Effector CD4-positive, alpha-beta T cell (primary cell): ENCODE data around the gene RHO.

Experiments
- DNase-seq: peaks from one replicate; pipeline ENCODE4 v3.0.0-alpha.2; 2020

RHO gene

DNA sequence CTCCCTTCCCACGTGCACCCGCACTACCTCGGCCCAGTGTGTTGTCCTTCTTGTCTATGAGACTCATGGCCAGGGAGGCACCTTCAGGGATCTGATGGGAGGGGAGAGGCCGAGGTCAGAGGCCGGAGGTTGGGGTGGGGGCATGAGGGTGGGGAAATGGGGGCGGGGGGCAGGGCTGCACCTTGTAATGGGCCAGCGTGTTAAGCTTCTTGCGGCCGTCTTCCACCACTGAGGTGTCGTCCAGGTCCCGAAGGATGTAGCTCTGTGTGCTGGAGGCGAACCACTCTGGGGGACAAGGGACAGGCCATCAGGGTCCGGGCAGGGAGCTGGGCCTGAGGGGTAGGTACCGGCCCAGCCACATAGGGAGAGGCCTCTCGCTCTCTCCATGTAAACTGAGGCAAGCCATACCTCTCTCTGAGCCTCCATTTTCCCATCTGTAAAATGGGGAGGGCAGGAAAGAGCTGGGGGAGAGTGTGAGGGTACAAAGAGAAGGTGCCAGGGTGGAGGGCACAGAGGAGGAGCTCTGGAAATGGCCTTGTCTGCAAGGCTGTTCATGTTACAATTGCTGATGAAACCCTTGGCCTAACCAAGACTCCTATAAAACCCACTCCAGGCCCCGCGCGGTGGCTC, 33.3 kb downstream of the RHO start:
- DNase-seq = no peak

DNA sequence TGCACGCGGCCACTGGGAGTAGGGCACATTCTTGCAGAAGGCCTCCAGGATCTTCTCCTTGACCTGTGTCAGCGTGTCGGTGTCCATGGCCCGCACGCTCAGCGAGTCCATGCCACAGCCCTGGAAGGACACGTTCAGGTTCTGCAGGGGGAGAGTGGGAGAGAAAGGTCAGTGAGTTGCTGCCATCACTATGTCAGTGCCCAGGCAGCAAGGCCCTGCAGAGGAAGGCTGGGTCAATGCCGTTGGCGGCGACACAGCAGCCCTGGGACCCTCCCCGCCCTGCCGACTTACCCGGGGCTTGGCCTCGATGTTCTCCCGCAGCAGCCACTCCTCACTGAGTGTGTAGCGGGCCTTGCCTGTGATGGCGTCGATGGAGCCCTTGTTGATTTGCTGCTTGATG, 34.4 kb downstream of the RHO start:
- DNase-seq = no peak

DNA sequence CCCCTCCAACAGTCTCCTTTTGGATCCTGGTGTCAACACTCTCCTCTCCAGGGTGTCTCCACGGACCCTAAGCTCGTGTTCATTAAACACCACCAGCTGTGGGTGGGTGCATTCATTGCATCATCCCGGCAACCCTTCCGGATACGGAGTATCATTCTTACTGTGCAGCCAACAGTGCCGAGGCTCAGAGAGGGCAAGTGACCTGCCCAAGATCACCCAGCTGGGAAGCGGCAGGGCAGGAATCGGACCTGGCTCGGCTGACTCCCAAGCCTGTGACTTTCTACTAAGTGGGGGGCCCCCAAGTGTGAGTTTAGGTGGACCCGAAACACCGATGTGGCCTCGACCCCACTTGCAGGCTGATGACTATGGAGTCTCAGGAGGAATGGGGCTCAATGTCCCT, 34.9 kb downstream of the RHO start:
- no peak for DNase-seq

DNA sequence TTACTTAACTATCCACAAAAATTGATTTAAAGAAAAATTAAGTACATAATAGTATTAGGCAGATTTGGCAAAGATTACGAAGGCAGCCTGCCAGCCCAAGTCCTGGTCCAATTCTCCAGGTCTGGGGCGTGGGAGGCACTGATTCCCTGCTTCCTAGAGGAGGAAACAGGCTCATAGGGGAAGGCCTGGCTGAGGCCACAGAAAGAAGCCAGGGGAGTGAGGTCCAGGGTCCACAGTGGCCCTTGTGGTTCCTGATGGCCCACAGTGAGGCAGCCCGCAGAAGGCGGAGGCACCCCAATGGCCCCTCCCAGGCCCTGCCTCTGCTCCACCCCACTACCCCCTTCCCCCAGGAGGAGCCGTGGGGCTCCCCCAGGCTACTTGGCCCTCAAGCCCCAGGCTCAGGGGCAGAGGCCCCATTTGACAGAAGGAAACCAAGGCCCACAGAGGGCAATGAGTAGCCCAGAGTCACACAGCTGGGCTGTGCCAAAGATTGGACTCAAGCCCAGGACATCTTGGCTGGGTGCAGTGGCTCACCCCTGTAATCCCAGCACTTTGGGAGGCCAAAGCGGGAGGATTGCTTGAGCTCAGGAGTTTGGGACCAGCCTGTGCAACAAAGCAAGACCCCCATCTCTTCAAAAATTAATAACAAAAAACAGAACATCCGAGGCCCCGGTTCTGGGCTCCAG, 35.6 kb downstream of the RHO start:
- DNase-seq = no peak

DNA sequence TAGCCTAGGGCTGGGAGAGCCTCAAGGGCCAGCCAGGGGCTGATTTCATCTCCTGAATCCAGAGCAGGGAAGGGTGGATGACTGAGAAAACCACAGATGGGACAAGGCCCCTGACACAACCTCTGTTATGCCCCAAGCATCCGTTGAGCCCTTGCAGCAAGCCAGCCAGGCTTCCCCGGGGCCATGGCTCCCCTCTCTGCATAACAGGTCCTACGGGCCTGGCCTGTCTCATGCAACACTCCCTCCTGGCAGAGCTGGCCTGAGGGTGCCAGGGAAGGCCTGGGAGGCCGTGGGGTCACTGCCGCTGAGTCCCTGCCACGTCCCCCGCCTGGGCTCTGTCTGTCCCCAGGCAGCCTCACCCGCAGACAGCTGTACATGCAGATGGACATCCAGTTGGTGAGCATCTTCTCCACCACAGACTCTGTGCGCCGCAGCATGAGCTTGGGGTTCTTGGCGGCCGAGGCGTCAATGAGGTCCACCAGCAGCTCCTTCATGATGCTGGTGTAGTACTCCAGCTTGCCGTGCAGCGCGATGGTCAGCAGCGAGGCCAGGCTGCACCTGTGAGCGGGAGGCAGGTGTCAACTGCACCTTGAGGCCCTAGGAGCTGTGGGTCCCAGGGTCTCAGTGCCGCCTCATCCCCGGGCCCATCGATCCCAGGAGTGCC, 36.7 kb downstream of the RHO start:
- DNase-seq = no peak

DNA sequence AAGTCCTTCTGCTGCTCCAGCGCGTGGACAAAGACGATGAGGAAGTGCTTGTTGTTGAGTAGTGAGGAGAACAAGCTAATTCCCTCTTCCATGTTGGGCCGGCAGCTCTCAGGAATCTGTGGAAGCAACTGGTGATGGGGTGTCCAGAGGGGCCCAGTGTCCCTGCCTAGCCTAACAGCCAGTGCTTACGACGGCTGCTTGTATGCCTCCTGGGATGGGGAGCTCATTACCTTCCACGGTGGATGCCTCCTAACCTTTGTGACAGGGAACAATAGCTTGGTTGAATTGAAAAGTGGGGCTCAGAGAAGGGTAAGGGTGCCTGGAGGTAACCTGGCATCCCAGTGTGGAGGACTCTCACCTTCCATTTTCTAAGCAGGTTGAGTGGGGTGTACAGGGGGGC, 37.5 kb downstream of the RHO start:
- DNase-seq = no peak

DNA sequence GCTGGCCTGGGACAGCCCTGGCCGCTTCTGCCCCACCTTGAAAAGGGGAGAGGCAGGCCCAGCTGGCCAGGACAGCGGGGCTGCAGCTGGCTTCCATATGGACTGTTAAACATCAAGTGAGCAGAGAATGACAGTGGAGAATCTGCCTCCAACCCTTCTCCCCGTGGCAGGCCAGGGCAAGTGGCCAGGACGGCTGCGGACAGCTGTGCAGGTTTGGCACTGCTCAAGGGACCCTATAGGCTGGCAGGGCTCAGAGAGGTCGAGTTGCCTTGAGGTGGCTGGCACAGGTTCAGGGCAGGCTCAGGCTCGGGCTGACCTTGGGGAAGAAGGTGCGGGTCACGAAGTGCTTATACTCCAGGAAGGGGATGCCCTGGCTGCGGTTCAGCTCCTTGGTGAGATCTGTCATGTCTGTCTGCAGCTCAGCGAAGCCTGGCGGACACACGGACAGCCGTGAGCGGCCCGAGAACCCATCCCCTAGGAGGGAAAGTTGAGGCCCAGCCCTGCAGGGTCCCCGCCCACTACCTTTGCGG, 38.8 kb downstream of the RHO start:
- no peak for DNase-seq

DNA sequence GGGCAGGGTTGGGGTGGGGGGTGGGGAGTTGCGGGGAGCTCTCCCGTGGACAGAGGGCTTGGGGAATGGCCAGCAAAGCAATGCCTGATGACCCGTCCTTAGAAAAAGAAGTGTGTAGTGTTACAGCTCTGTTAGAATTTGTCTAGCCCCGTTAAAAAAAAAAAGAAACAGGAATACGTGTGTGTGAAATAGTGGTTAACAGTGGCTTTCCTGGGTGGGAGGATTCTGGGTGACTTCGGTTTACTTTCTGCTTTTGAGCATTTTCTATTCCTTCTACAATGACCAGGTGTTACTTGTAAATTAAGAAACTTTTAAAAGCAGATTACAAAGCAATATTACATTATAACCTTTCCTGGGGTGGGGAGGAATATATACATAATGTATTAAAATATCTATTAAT, 39.5 kb downstream of the RHO start:
- no peak for DNase-seq

DNA sequence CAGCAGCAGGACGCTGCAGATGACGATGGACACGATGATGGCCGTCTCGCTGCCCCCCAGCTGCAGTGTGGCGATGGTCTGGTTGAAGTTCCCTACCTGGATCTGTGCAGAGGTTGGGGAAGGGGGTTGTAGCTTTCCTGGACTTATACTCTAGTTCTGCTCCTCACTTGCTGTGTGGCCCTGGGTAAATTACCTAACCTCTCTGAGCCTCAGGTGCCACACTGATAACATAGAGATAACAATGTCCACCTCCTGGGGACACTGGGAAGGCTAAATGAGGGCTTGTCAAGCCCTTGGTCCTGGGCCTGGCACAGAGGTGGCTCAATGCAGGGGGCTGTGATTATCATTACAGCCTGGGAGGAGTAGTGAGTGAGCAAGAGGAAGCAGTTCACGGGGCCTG, 41.4 kb downstream of the RHO start:
- no peak for DNase-seq

DNA sequence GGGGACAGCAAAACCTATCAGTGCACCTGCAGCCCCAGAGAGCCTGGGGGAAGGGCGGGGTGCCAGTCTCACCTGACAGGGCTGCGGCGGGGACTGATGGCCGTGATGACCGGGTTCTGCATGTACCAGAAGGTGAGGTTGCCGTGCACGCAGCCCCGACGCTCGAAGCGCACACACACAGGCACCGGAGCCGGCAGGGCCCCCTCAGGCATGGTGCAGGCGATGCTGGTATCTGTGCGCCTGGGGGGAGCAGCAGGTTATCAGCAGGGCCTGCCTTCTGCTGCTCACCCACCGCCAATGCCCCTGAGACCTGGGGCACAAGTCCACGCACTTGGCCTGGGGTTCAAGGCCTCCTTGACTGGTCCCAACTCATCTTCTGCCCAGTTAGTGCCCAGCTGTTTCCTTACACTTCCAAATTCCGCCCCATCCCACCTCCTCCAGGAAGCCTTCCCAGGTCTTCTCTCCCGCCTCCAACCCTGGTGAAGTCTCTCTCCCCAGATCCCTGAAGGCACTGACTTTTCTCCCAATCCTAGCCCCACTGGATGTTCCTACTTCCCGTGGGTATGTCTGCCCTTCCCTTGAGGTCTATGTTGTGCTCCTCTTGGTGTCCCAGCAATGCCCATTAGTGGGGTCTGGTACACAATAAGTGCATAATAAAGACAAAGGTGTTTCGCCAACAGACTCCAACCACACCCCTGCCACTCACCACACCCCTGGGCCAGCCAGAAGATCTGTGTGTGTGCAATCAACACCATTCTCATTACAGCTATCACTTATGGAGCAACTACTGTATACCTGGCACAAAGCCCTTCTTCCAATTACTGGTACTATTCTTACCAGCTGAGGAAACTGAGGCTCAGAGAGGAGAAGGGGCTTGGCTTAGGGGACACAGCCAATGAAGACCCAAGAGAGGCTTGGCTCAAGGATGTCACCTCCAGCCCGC, 43.4 kb downstream of the RHO start:
- no peak for DNase-seq

DNA sequence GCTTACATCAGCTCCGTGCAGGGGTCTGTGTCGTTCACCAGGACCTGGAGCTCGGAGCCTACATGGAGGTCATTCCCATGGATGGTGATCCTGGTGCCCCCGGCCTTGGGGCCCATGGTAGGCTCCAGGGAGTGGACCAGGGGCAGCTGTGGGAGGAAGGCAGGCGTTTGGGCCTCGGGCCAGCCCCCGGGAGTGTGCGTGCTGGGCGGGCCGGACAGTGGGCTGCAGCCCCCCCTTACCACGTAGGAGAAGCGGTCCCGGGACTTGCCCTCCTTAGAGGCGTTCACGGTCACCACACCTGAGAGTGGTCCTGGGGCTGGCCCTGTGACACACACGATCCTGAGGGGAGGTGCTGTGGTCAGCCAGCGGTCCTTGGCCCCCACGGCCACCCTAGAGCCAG, 44.2 kb downstream of the RHO start:
- no peak for DNase-seq

DNA sequence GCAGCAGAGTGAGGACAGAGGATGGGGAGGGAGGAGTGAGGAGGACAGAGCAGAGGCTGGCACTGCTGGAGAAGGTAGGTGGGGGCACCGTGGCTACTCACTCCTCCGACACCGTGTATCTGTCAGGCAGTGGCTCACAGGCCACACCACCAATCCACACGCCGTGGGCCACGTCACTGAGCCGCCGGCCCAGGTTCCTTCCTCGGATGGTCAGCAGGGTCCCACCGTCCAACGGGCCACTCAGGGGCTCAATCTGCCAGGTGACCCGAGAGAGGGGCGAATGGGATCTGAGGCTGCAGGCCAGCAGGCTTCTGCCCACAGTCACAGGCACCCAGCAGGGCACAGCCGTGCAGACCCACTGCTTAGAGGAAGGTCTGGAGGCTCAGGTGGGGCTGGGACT, 45.1 kb downstream of the RHO start:
- no peak for DNase-seq

DNA sequence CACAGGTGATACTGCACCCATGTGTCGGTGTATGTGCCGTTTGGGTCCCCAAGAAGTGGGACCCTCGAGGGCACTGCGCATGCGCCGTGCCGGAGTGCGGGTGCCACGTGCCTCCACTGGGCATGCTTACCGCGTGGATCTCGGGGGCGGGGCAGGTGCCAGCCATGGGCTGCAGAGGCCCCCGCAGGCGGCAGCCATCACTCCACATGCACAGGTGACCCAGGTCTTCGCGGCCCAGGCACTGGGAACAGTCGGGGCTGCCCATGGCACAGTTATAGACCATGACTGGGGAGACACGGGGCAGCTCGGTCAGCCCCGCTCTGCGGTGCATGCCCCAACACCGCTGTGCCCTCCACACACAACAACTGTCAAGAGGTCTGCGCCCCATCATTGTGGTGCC, 45.8 kb downstream of the RHO start:
- no peak for DNase-seq

DNA sequence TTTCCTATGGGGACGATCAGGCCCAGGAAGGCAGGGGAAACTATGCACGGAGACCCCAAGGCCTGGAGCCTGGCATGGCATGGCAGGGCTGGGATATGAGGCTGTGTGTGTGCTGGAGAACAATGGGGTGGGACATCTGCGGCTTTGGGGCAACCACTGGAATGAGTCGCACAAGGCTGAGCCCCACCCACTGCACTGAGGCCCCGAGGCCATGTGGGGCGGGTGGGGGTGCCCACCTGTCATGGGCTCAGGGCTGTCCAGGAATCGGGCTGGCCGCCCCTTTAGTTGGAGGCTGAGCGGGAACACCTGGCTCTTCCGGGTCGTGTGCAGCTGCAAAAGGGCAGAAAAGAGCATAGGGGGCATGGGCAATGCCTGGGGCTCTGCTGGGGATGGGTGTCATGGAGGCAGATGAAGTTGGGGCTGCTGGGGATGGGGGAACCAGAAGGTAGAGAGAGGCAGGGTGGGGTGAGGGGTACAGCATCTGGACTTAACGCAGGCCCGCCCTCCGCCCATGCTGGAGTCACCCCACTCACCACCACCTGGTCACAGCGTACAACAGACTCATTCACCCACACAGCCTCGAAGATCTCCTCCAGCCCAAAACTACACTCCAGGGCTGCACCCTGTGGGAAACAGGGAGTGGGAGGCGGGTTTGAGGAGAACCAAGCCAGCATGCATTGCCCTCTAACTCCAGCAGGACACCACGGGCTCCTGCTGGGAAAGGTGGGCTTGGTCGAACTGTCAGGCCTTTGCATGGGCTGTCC, 47.0 kb downstream of the RHO start:
- DNase-seq = no peak

DNA sequence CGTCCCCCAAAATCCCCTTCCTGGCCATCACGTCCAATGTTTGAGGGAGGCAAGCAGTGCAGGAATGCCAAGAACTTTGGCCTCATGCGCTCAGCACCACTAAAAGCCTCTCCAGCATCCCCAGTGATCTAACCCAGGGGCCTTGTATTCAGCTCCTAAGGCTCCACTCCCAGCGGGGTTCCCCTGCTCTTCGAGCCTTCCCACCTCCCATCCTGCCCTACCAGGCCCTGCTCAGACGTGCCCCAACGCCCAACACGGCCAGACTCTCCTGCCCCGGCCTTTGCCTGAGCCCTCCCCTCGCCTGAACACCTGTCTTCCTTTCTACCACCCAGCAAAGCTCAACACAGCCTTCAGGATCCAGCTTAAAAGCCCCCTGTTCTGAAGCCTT, 47.6 kb downstream of the RHO start:
- no peak for DNase-seq

DNA sequence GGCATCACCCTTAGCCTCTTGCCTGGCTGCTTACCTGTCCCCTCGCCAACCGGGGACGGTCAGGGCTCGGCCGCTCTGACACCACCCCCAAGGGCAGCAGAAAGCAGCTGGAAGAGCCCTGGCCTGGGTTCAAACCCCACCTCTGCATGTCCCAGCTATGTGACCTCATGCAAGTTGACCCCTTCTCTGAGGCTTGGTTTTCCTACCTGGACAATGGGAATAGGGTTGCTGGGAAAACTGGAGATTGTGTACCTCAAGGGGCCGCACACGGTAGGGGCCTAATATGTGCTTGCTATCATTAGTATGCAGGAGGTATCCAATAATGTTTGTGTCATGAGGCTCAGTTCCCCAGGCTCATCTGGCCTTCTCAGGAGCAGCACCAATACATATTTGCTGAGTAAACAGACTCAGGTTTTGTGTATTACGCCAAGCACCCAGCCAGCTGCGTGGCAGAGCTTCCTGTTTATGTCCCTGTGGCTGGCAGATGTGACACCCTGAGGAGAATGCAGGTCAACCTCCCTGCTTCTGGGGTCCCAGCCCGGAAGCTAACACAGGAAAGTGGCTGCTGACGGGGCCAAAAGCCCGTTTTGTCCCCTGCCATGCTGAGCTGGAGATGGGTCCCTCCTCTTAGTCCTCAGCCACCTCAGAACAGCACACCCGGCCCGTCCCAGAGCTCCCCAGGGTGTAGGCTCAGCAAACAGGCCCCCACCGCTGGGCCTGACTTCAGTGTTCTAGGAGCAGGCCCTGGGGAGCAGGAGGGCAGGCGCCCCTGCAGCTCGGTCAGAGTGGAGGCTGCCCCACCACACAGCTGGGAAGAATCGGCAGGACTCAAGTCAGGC, 48.3 kb downstream of the RHO start:
- peak; percentile 53 for DNase-seq

DNA sequence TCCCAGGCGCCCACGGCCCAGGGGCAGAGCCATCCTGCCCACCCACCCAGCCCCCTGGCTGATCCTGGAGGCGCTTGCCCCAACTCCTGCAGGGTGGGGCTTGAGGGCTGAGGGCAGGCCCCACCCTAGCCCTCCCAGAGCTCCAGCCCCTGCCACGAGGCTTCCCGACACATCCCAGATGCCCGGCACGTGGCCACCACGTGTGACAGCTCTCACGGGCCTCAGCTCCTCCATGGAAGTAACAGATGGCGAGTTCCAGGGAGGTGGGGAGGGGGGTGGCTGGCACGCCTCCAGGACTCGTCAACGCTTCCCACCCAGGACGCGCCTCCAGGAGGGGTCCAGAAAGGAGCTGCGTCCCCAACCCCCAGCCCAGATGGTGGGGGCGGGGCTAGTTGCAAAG, 48.9 kb downstream of the RHO start:
- no peak for DNase-seq

DNA sequence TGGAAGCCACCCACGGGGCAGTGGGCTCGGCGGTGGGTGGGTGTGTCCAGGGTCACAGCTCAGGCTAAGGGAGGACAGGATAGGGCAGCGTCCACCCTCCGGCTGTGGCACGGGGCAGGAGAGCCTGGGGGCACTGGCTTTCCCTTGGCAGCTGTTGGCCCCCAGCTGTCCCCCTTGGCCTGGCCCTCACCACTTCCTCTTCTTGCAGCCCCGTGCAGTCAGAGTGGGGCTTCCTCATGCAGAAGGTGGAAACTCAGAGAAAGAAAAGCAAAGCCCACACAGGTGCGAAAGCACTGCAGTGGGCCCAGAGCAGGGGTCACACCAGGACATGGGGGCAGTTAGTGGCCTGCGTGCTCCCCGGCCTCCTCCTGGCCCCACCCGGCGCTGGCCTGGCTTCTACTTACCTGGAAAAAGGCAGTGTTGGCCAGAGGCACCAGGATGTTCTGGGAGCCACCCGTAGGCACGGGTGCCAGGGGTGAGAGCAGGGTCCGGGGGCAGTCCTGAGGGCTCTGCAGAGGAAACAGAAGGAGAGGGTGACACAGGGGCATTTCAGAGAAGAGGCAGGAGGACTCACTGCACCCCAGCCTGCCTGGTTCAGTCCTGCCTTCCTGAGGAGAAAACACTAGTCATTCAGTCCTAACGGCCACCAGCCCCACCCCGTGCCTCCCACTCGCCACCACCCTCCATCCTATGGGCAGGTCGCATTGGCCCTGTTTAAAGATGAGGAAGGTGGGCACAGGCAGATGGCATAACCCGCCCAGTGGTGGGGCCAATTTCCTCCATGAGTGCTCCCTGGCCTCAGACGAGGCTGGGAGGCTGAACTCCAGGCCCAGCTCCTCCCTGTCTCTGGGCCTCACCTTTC, 49.7 kb downstream of the RHO start:
- DNase-seq = no peak

DNA sequence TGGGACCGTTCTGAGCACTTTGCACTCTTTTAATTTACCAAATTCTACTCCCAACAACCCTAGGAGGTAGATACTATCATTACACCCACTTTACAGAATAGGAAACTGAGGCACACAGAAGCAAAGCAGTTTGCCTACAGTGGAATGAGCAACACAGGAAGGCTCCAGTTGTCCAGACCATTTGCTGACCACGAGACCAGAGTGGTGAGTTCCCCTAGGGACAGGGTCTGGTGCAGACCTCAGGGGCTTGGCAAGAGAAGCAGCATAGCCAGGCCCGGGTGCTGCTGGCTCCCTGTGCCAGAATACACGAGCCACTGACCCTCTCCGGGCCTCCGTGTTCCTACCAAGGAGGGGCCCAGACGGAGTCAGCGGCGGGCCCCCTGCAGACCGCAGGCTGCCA, 51.6 kb downstream of the RHO start:
- DNase-seq = no peak

DNA sequence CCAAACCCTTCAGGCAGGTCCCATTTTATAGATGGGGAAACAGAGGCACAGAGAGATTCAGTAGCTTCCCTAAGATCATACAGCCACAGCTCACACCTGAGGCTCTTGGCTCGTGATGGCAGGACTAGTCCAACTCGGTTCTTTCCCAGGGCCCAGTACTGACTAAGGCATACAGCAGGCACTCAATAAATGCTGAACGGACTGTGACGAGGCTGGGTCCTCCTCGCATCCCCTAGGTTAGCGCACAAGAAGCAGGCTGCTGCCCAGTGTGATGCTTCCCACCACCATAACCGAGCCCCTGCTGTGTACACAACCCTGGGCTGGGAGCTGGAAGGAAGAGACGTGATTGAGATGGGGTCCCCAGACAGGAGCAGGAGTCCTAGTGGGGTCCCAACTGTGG, 53.2 kb downstream of the RHO start:
- DNase-seq = no peak
